Activated CD4-positive, alpha-beta T cell treated with anti-CD3 and anti-CD28 coated beads for 4 hours (primary cell): ENCODE results near the gene CNR2.
"Not testable (repeated sequence)": the region's sequence is repeated elsewhere in the genome, so short reads cannot be mapped to it uniquely, and the experiment has no call there.

Source experiments
- DNase-seq, 2 donors: peaks; one replicate each; pipeline ENCODE4 v3.0.0-alpha.2; 2020

The CNR2 gene

GRCh38 chr1:23827717-23828116, 85.4 kb downstream of the CNR2 start:
- DNase-seq: no peak

- not testable (repeated sequence) for DNase-seq
Measured at GRCh38 chr1:23826590-23826989, 86.6 kb downstream of the CNR2 start.

GRCh38 chr1:23825762-23826522, 87.2 kb downstream of the CNR2 start:
- DNase-seq: no peak

GRCh38 chr1:23825076-23825761, 87.9 kb downstream of the CNR2 start, which contains the start of gene HMGCL:
Gene HMGCL, minus strand, starts transcription at chr1:23825429. Its CDS starts 14 bp downstream, at chr1:23825415.
- peak; percentile 85 to 88 for DNase-seq

GRCh38 chr1:23824711-23825075, 88.5 kb downstream of the CNR2 start:
- no peak for DNase-seq

- no peak for DNase-seq
Measured at GRCh38 chr1:23823767-23824166, 89.4 kb downstream of the CNR2 start.
